ENCODE data around the gene CCND2.

DNA sequence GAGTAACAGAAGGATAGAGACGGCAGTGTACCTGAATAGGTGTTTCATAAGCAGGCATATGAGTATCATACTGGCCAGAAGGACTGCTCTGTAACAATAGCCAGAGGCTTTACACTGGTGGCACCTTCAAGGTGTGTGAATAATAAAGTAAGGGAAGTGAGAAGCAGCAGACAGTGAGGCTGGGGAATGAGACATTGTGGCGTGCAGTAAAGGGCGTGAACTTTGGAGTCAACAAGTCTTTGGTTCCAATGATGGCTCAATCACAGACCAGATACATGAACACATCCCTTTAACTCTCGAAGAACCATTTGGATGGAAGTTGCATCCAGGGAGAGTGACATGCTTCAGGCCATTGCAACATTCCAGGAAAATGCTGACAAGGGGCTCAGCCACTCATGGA lies 32.0 kb upstream of the CCND2 start:
- TF ChIP-seq POLR2A (IDR thresholded peaks at IDR 0.05; ENCODE audit: low read depth, low read length) (no peak), TAF1 (IDR thresholded peaks at IDR 0.05; ENCODE audit: borderline replicate concordance, low read depth, low read length) (no peak), POLR2AphosphoS5 (IDR thresholded peaks at IDR 0.05; ENCODE audit: low read depth, low read length) (no peak)

Measured in GM12892 (cell line).